Right lung (tissue), 5 donors: ENCODE data around the gene MCOLN1. TPM values are rescaled to one million over a fixed set of nuclear protein-coding genes. Genes with fewer than 3 reads are reported as not detected.

Source experiments
- DNase-seq, 2 donors: peaks; one replicate each; pipeline ENCODE4 v3.0.0-alpha.2; 2013
- polyA plus RNA-seq, 5 donors: library from polyadenylated mRNA; unstranded; fragments of 120-200 nt; gene quantifications; one replicate each; pipeline versions ENCODE4 v1.2.1 to v1.2.3, GENCODE V29; 2013; ENCODE audit warnings: inconsistent platforms in 1 of 5, low replicate concordance in 1 of 5; ENCODE audit not compliant: insufficient read length in 5 of 5, insufficient read depth in 1 of 5

The MCOLN1 gene
- polyA plus RNA-seq, 5 donors, result 11.0 to 19.2 (median 12.9) TPM

GRCh38 chr19:7500811-7501450 lies 21.5 kb upstream of the MCOLN1 start:
- DNase-seq, result peak in 1 of 2 donors; percentile 49

DNA sequence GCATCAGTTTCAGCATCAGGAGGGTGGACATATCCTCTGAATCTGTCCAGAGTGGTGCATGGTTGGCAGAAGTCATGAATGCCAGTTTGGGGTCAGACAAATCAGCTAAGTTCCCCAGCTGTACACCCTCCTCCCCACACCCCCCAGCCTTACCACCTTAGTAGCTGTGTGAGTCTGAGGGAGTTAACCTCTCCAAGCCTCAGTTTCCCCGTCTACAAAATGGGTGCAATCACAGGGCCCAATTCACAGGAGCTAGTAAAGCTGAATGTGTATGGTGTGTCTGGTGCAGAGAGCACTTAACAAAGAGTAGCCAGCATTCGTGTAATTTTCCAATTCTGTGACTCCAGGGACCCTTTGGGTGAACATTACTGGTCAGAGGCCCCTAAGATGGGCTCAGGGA lies 19.9 kb upstream of the MCOLN1 start:
- no peak for DNase-seq

- DNase-seq, result no peak
Measured at GRCh38 chr19:7504684-7505083, 17.7 kb upstream of the MCOLN1 start.

- DNase-seq, result no peak
Measured at GRCh38 chr19:7505288-7505681, 17.1 kb upstream of the MCOLN1 start.

DNA sequence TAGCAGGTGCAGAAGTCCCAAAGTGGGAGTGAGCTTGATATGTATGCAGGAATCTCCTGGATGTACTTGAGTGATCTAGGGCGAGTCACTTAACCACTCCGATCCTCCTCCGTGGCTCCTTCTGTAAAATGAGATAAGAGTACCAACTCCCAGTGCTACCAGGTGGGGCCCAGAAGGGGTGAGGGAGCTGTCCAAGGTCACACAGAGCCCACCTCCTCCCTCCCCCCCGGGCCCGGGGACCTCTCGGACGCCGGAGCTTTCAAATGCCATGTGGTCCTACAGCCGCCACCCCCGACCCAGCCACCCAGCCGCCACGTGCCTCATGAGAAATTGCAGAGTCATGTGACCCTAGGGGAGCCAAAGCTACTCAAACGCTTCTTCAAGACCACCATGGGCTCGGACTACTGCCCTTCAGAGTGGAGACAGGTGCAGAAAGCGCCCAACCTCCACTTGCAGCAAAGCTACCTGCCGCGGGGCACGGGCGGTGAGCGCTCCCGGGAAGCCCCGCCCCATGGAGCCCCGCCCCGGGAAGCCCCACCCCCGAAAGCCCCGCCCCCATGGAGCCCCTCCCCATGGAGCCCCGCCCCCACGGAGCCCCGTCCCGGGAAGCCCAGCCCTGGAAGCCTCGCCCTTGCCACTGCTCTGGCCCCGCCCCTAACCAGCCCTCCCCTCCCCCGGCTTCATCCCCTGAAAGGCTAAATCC lies 16.6 kb upstream of the MCOLN1 start:
- DNase-seq, result no peak

- DNase-seq, result no peak
Measured at GRCh38 chr19:7506385-7507328, 15.8 kb upstream of the MCOLN1 start.

DNA sequence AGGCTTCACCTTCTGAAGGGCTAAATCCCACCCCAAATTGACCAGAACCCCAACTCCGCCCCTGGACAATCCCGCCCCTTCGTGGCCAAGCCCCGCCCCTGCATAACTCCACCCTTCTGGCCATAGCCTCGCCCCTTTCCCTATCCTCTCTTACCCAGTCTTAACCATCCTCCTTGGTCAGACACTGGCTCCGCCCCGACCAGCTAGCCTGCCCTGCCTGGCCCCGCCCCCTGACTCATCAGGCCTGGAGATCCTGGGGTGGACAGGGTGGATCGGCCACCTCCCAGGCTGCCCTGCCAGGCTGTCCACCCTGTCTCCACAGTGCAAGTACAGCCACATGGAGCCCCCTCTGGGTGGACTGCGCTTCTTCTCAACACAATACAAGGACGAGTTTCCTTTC lies 14.5 kb upstream of the MCOLN1 start:
- DNase-seq, result no peak

DNA sequence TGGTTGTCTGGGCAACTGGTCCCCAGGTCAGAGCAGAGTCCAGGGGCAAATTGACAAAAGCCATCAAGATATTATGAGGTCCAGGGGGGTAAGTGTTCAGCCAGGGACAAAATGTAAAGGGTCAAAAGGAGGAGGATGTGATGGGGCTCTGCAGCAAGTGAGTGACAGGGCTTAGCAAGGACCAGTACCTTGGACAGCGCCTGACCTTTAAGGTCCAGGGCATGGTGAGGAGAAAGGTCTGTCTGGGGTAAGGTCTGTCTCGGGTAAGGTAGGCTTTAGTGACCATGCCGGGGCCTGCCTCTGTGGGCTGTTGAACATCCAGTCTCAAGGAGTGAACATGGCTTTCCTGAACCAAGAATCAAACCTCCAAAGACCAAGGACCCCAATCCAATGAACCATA lies 12.8 kb upstream of the MCOLN1 start:
- no peak for DNase-seq

DNA sequence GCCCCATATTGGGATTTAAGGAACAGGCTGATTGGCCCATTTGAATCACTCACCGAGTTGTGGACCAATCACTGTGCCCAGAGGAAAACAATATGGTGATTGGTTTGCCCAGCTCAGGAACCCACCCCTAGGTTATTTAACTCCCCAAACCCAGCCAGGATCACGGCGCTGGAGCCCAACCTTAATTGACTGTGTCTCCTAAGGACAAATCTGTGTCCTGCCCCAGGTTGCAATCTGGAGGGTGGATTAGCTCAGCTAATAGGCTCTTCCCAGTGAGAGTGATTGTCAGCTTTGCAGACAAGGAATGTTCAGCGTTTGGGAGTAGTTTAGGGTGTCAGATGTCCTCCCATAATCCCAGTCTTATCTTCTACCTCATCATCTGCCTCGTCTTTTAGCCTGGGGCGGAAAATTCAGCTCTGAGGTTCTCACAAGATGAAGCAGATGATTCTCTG lies 10.0 kb upstream of the MCOLN1 start:
- no peak for DNase-seq

DNA sequence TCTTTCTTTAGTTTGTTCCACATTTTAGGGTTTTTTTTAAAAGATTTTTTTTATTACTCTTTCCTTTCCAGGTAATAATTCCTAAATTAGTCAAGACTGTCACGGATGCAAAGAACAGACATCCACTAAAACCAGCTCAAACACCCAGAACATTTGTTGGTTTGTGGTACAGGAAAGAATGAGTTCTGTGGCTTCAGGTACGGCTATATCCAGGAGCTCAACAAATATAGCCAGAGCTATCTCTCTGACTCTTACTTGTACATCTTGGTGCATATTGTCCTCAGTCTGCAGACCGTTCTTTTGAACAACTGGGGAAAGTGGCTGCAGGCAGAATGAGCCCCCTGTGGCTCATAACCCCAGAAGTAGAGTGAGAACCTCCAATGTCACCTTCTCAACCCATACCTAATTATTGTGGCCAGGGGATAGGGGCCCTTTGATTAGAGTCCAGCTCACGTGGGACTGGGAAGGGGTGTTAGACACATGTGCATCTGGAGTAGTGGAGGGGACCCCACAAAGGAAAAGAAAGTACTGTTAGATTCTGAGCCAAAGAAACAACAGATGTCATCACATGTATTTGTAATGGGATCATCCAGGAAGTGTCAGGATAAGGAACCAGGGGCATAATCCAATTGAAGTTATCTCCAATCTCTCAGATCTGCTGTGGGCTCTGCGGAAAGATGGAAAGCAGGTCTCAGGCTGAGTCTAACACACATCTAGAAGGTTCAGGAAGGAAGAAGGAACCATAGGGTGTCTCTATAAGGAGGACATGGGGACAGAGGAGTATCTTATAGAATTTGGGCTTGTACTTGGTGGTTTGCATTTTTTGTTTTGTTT lies 8.4 kb upstream of the MCOLN1 start:
- no peak for DNase-seq

DNA sequence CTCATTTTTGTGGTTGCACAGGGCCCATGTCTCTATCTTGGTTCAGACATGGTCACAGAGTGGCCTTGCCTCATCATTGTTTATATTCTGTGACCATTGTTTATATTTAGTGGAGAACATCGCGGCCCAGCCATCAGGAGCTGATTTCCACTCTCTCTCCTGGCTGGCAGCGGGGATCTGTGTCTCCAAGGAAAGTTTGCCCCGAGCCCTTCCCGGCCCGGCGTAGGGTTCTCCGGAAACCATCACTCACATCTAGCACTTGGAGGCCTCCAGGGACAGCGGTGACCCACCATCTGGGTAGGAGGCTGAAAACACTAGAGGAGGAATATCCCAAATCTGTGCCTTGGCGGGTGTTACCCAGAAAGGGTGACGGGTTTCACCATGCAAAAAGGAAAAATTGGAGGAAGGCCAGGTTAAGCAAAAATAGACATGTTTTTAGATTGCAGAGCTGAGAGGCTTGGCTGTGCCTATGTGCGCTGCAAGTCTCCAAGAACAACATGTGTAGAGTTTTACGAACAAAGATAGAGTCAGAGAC lies 7.2 kb upstream of the MCOLN1 start:
- DNase-seq, result peak in 1 of 2 donors; percentile 52

DNA sequence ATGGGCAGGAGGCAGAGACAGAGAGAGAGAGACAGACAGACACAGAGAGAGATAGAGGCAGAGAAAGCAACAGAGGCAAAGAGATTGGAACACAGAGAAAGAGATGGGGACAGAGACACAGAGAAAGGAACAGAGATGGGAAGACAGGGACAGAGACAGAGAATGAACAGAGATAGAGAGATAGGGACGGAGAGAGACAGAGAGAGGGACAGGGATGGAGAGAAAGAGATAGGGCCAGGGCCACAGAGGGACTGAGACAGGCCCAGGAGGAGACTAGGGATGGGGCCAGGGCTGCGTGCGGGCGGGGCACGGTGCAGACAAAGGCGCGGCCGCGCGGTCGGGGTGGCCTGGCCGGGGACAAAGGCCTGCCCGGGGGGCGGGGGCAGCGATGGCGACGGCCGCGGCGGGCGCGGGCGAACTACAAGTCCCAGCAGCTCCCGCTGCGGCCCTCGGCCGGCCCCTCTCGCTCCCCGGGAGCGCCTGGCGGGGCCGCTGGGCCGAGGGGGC lies 6.7 kb upstream of the MCOLN1 start, which contains the start of gene ZNF358:
Gene ZNF358, plus strand, starts transcription at position 459 of the 507 bp plus-strand sequence. CDS start 3,140 bp downstream, outside the sequence.
- DNase-seq, result peak; percentile 73 to 77

GRCh38 chr19:7516333-7516732 lies 6.1 kb upstream of the MCOLN1 start:
- no peak for DNase-seq

- DNase-seq, result no peak
Measured at GRCh38 chr19:7516878-7517277, 5.5 kb upstream of the MCOLN1 start.

GRCh38 chr19:7519361-7520130 lies 2.9 kb upstream of the MCOLN1 start:
- DNase-seq, result no peak

DNA sequence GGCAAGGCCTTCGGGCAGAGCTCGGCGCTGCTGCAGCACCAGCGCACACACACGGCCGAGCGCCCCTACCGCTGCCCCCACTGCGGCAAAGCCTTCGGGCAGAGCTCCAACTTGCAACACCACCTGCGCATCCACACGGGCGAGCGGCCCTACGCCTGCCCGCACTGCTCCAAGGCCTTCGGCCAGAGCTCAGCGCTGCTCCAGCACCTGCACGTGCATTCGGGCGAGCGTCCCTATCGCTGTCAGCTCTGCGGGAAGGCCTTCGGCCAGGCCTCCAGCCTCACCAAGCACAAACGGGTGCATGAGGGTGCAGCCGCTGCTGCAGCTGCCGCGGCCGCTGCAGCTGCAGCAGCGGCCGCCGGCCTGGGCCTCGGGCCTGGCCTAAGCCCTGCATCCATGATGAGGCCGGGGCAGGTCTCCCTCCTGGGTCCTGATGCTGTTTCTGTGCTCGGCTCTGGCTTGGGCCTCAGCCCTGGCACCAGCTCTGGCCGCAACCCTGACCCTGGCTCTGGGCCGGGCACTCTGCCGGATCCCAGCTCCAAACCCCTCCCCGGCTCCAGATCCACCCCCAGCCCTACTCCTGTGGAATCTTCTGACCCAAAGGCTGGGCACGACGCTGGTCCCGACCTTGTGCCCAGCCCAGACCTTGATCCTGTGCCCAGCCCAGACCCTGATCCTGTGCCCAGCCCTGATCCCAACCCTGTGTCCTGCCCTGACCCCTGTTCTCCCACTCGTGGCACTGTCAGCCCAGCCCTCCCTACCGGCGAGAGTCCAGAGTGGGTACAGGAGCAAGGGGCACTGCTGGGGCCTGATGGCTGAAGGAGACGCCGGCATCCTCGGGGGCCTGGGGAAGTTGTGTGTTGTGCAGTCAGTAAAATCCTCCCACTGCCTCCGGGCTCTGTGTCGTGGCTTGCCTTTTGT lies 2.0 kb upstream of the MCOLN1 start:
- DNase-seq, result no peak

DNA sequence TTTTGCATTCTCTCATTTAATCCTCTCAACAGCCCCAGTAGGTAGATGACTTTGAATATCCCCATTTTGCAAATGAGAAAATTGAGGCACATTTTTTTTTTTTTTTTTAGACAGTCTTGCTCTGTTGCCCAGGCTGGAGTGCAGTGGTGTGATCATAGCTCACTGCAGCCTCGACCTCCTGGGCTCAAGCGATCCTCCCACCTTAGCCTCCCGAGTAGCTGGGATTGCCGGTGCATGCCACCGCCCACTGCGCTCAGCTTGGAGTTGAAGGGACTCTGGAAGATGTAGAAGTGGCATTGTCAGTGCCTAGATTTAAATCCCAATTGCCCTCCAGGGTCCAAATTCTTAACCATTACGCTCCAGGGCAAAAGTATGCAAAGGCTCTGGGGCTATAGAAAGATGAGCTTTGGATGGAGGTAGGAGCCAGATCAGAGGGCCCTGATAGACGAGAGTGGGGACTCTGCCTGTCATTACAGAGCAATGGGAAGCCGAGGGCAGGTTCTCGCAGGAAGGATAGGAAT lies 813 bp upstream of the MCOLN1 start:
- no peak for DNase-seq

DNA sequence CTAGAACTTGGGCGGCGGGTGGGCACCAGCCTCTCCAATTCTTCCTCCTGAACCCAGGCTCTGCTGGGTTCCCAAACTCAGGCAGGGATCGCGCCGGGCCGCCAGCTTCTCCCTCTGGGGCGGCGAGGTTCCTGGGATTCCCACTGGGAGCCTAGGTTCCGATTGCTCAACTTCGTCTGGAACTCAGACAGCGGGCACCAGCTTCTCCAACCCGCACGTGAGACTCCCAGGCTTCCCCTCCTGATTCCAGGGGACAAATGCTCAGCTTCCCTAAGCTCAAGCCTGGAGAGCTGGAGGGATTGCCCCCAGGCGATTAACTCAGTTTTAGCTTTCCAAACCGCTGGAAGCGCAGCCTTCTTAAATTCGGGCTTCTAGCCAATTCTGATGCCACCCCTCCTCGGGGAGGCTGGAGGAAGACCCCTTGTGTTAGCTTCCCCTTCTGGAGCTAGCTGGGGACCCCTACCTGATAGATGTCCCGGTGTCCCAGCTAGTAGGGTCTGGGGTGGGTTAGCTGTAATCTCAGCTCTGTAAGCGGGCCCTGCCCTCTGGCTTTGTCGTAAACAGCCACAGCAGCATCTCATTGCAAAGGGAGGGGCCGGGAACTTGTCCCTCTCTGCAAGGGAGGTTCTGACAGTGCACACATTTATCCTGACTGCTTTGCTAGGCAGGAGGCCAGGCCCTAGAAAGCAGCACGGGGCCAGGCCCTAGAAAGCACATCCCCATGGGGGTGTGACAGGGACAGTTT lies 671 bp downstream of the MCOLN1 start:
- no peak for DNase-seq
